NCI-H460 (cell line): Measurements from ENCODE around the gene DNER. TPM values are rescaled to one million over a fixed set of nuclear protein-coding genes. Genes with fewer than 3 reads are reported as not detected.
"Not testable (repeated sequence)": the region's sequence is repeated elsewhere in the genome, so short reads cannot be mapped to it uniquely, and the experiment has no call there.

Experiments
- DNase-seq: peaks from one replicate; pipeline ENCODE4 v3.0.0-alpha.2; 2016; ENCODE audit warnings: low read depth; ENCODE audit errors: extremely low read depth
- total RNA-seq: library from RNA; depleted of rRNA; stranded (reverse); fragments of >200 nt; shearing (Covaris generic); gene quantifications from 2 replicates; pipeline ENCODE4 v1.2.3, GENCODE V29; 2014

DNER gene
- total RNA-seq, 1 experiment from 2014 or later = 111 TPM

DNA sequence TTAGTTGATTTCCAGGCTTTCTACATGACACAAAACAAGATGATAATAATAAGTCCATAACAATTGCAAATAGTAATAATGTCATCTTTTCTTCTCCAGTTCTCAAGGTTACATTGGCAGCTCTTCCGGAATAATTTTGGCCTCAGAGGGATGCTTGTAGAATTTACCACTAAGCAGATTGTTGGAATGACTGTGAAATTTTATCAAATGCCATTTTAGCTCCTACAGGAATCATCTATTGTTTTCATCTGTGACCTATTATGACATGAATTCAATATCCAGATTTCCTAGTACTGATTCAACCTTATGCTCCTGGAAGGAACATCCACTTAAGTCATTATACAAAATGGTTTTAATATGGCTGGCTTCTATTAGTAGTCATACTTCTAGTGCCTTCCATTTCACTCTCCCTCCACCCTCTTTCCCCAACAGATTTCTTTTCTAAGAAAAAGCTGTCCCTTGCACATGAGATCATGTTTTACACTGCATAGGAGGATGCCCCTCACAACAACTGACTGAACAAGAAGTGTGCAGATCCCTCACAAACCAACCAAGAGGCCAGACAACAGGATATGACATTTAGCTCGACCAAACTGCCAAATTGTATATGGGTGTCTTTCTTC, 200.0 kb downstream of the DNER start:
- DNase-seq = no peak

- DNase-seq = no peak
Measured at GRCh38 chr2:229511524-229511923, 202.8 kb downstream of the DNER start.

GRCh38 chr2:229506699-229507098, 207.7 kb downstream of the DNER start:
- not testable (repeated sequence) for DNase-seq

DNA sequence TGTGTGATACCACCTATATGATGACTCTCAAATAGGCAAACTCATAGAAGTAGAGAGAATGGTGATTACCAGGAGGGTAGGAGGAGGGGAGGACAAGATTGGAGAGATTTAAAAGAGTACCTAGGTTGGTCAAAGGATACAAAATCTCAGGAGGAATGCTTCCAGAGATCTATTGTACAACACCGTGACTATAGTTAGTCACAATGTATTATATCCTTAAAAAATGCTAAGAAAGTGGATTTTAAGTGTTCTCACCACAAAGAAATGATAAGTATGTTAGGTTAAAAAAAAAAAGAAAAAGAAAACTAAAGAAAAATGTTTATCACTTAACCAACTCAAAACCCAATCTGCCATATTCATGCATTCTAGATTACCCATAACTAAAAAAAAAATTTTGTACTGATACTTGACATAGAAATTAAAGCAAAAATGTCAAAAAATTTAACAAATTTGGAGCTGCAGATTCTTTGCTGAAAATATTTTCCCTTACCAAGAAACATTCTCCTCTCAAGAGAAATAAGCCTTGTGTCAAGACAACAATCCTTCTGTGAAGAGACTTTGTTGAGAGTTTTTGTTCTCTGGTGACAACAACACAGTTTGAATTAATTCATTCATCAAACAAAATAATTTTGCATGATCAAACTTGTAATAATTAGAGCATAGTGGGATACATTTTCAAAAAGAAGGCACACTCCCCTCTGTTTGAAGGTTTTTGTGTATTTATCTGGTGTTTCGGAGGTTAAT, 213.1 kb downstream of the DNER start:
- DNase-seq = no peak

DNA sequence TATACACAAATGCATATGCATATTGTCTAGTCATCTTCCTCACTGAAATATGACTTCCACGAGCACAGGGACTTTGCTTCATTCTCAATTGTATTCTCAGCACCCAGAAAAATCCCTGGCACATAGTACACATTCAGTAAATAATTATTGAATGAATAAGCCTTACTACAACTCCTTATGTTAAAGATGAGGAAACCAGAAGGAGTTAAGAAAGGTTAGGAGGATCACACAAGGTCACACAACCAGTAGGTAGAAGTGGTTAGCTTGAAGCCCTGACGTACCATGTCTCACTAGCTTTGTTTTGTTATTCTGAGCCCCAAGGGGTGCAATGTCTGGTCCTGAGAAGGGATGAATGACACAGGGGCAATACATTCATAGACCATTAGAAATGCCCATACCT, 222.3 kb downstream of the DNER start:
- no peak for DNase-seq

- DNase-seq = no peak
Measured at GRCh38 chr2:229490167-229490566, 224.2 kb downstream of the DNER start.

GRCh38 chr2:229489016-229489415, 225.3 kb downstream of the DNER start:
- DNase-seq = peak; percentile 96

DNA sequence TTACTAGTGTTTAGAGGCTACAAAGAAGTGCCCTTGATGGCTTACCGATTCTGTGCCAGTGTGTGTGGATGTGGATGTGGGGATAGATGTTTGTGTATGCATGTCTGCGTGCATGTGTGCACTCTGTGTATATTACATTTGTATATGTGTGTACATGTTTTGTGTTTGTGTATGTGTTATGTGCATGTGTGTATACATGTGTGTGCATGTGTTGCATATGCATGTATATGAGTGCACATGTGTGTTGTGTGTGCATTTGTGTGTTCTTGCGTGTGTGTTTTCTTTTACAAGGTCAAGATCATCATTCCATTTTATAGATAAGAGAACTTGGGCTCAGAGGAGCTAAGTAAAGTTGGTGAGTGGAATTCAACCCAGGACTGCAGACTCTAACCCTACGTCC, 226.1 kb downstream of the DNER start:
- no peak for DNase-seq

DNA sequence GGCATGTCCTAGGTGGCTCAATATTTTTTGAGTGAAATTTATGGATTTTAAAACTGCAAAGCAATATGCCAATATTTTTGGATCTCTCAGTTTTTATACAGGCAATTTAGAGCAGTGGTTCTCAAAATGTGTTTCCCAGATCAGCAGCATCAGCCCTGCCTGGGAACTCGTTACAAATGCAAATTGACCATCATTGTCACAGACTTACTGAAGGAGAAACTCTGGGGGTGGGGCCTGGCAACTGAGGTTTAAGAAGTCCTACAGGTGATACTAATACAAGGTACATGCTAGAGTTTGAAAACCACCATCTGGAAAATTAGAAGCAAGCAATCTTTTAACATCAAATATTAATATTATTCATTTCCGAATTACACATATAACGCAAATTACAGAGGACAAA, 227.7 kb downstream of the DNER start:
- DNase-seq = no peak

- DNase-seq = no peak
Measured at GRCh38 chr2:229485857-229486256, 228.5 kb downstream of the DNER start.

- DNase-seq = no peak
Measured at GRCh38 chr2:229477269-229477755, 237.0 kb downstream of the DNER start.

DNA sequence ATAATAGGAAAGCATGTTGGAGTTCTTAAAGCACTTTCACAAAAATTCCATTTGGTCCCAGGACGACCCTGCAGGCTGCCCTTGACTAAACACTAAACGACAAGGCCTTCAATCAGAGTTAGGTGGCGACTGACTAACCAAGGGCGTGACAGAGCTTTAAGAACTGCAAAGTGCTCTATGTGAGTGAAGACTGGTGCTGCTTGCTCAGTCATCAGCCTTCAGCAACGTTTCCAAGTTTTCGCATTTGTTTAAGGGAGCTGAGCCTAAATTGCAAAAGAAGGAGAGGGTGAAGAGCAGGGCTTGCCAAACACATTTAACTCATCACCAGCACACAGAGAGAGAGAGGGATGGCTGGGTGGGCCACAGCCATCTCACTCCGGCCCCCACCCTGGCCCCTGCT, 238.6 kb downstream of the DNER start:
- DNase-seq = no peak

GRCh38 chr2:229474125-229474524, 240.2 kb downstream of the DNER start:
- no peak for DNase-seq

DNA sequence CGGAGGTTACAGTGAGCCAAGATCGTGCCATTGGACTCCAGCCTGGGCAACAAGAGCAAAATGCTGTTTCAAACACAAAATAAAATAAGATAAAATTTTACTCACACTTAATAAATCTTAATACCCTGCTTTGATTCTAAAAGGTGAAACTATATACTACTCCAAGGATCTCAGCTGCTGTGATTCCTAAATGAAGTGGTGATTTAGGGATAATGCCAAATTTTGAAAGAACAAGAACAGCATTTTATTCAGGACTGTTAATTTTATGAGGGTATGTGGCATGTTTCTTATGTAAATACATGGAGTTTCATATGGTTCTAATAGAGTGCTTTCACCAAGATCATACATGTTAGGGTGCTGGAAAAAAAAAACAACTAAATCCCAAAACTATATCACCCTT, 243.6 kb downstream of the DNER start:
- no peak for DNase-seq

GRCh38 chr2:229467783-229468182, 246.6 kb downstream of the DNER start:
- DNase-seq = no peak

DNA sequence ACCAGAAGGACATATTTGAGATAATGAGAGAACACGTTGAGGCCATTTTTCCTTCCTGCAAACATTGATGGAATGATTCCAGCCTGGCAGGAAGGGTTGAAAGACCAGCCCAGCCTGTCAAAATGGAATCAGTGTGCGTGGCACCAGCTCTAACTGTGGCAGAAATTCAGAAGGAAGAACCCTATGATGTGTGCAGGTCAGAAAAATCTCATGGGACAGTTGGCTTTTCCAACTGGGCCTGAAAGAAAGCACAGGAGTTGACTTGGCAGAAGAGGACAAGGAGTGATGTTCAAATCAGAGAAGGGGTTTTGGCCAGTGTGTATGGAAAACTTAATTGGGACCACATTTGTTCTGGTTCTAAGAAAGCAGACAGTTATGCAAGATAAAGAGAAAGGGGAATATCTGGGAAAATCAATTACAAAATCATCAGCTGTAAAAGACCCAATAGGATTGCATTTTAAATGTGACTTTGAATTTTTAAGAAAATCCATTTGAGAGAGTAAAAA, 250.5 kb downstream of the DNER start:
- DNase-seq = no peak

- no peak for DNase-seq
Measured at GRCh38 chr2:229462112-229462511, 252.2 kb downstream of the DNER start.

DNA sequence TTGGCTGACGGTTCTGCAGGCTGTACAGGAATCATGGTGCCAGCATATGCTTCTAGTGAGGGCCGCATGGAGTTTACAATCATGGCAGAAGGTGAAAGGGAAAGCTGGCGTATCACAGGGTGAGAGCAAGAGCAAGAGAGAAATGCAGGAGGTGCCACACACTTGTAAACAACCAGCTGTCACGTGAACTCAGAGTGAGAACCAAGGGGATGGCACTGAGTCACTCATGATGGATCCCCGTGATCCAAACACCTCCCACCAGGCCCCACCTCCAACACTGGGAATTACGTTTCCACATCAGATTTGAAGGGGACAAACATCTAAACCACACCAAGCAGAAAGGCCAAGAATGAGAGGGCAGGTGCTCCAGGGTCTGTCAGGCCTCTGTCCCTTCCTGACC, 258.3 kb downstream of the DNER start:
- no peak for DNase-seq

DNA sequence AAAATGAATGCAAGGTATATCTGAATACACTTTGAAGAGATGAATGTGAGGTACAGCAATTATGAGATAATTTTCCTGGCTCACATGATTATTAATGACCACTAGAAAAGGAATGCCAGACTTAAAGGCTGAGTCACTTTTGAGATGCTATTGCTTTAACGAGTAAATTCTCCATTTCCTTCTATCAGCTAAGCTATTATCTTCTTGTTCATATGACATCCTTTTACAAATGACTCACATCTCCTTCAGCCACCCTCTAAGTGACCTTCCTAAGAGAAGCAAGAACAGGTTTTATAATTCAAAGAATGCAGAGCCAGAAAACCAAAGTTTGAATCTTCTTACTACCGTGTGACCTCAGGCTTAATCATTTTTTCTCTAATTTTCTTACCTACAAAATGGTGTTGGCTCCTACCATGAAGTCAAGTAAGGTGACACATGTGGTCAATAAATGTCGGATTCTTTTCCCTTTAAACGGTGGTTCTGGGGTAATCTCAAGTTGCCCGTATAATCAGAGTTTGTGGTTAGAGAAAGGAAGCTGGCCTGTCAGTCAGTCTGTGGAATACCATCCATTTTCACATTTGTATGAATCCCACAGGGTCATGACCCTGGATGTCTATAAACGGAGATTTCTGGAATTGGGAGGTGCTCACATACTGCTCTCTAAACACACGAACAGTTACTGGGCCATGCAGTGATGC, 259.3 kb downstream of the DNER start:
- DNase-seq = peak; percentile 71

DNA sequence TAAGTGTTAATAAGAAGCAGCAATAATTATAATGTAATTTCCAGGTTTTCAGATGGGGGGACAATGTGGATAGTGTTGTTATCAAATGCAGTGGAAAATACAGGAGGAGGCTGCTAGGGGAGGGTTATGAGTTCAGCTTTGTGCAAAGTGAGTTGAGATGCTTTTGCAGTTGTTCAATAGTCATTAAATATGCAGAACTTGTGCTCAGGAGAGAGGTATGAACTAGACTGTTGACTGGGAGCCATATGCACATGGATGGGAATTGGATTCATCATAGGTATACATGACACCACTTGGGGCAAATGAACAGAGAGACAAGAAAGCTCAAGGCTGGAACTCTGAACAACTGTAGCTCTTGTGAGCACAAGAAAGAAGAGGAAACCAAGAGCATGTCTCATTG, 261.1 kb downstream of the DNER start:
- DNase-seq = no peak

GRCh38 chr2:229451852-229452251, 262.5 kb downstream of the DNER start:
- no peak for DNase-seq

DNA sequence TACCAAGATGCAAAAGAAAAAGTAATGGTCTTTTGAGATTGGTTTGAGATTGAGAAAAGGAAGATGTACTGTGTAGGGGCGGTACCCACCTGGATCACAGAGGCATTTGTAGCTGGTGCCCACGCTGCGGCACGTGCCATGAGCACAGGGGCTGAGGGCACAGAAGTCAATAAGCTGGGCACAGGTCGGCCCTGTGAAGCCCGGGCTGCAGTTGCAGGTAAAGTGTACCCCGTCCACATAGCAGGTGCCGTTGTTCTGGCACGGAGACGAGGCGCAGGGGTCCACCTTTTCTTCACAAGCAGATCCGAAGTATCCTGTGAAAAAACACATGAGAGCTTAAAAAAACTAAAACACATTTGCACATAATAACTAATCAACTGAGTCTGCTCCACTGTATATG, 267.1 kb downstream of the DNER start:
- DNase-seq = no peak
